H1 (cell line): ENCODE measurements around the gene TMEM164. TPM values are rescaled to one million over a fixed set of nuclear protein-coding genes. Genes with fewer than 3 reads are reported as not detected.

Source experiments
- CTCF ChIA-PET: fragments of 300-600 bp; sonication (Branson Sonifier 250); formaldehyde crosslinking; loops from one replicate; lab custom pipeline; 2021; ENCODE audit not compliant: partially characterized antibody; lab: Charles Lee
- POLR2A ChIA-PET: fragments of 300-600 bp; sonication (Branson Sonifier 250); formaldehyde crosslinking; loops from one replicate; lab custom pipeline; 2021; ENCODE audit warnings: inconsistent platforms; ENCODE audit not compliant: partially characterized antibody; lab: Charles Lee
- DNase-seq, 2 experiments: peaks; one replicate each; pipeline versions ENCODE4 v3.0.0 to v3.0.0-alpha.2; 2010 to 2022; ENCODE audit warnings: low spot score in 2 of 2, low read depth in 1 of 2, mixed read lengths in 1 of 2
- FAIRE-seq: peaks from 2 replicates; lab custom pipeline; 2011; peaks lifted over from hg19 to GRCh38; lab: Jason Lieb, UNC
- H2AFZ ChIP-seq: 2 replicates; pipeline ENCODE4 v1.8.1; 2012; ENCODE audit warnings: low read length, inconsistent platforms
- H2AK5ac ChIP-seq: 2 replicates; pipeline ENCODE4 v1.6.1; 2013; ENCODE audit warnings: low read depth, low read length
- H2BK120ac ChIP-seq: replicated peaks from 2 replicates; pipeline ENCODE3; 2013; ENCODE audit warnings: low read depth, low read length, inconsistent platforms
- H2BK12ac ChIP-seq: 2 replicates; pipeline ENCODE4 v1.6.1; 2013; ENCODE audit warnings: low read depth, low read length
- H2BK15ac ChIP-seq: 2 replicates; pipeline ENCODE4 v1.6.1; 2013; ENCODE audit warnings: low read length
- H2BK20ac ChIP-seq: 2 replicates; pipeline ENCODE4 v1.6.1; 2013; ENCODE audit warnings: low read length
- H2BK5ac ChIP-seq: 2 replicates; pipeline ENCODE4 v1.6.1; 2013; ENCODE audit warnings: low read depth, low read length
- H3K14ac ChIP-seq: 2 replicates; pipeline ENCODE4 v1.6.1; 2013; ENCODE audit warnings: inconsistent platforms; ENCODE audit not compliant: insufficient read length
- H3K18ac ChIP-seq: 2 replicates; pipeline ENCODE4 v1.6.1; 2013; ENCODE audit warnings: low read length; ENCODE audit errors: extremely low read depth
- H3K23ac ChIP-seq: 2 replicates; pipeline ENCODE4 v1.6.1; 2013; ENCODE audit warnings: inconsistent platforms; ENCODE audit not compliant: insufficient read length
- H3K23me2 ChIP-seq: 2 replicates; pipeline ENCODE4 v1.6.1; 2013; ENCODE audit warnings: low read depth, low read length
- H3K27ac ChIP-seq: 2 replicates; pipeline ENCODE4 v1.6.1; 2011; ENCODE audit warnings: low read depth, low read length, inconsistent platforms
- H3K27me3 ChIP-seq, 4 experiments: replicated peaks in 1 of 4; 1 replicate in 1 of 4; 2 replicates in 3 of 4; pipeline versions ENCODE4 v1.6.1 to v1.8.1; 2011 to 2013; ENCODE audit warnings: low read length in 3 of 4, mild to moderate bottlenecking in 3 of 4, inconsistent platforms in 2 of 4, mixed read lengths in 2 of 4, moderate library complexity in 1 of 4; ENCODE audit not compliant: control insufficient read depth in 3 of 4, insufficient read depth in 3 of 4; ENCODE audit errors: extremely low read depth in 1 of 4
- H3K36me3 ChIP-seq, 4 experiments: 2 replicates each; pipeline versions ENCODE4 v1.6.1 to v1.8.1; 2011 to 2013; ENCODE audit warnings: mild to moderate bottlenecking in 4 of 4, low read length in 3 of 4, moderate library complexity in 2 of 4, control low read depth in 1 of 4, inconsistent platforms in 1 of 4; ENCODE audit not compliant: insufficient read depth in 4 of 4, control insufficient read depth in 2 of 4
- H3K4ac ChIP-seq: replicated peaks from 2 replicates; pipeline ENCODE3; 2013; ENCODE audit warnings: low read length, low read depth, mixed read lengths, inconsistent platforms; ENCODE audit not compliant: insufficient read length
- H3K4me1 ChIP-seq, 4 experiments: replicated peaks in 1 of 4; 1 replicate in 1 of 4; 2 replicates in 3 of 4; pipeline versions ENCODE4 v1.6.1 to v1.8.1; 2011 to 2013; ENCODE audit warnings: low read length in 3 of 4, inconsistent platforms in 2 of 4, mixed read lengths in 1 of 4; ENCODE audit not compliant: insufficient read depth in 4 of 4, control insufficient read depth in 3 of 4
- H3K4me2 ChIP-seq, 2 experiments: 2 replicates each; pipeline versions ENCODE4 v1.6.1 to v1.8.1; 2011 to 2013; ENCODE audit warnings: low read depth in 2 of 2, low read length in 2 of 2, control low read depth in 1 of 2, inconsistent platforms in 1 of 2, mild to moderate bottlenecking in 1 of 2; ENCODE audit not compliant: insufficient read depth in 1 of 2
- H3K4me3 ChIP-seq, 4 experiments: fragments of 200-600, 300-600 bp in 1 of 4; sonication (generic), shearing (Covaris generic), sonication (Bioruptor Twin) in 1 of 4; 2 replicates each; pipeline versions ENCODE4 v1.5.1 to v1.8.1; 2011 to 2016; ENCODE audit warnings: low read length in 4 of 4, low read depth in 3 of 4, control low read depth in 2 of 4, inconsistent platforms in 2 of 4, mild to moderate bottlenecking in 2 of 4, mixed read lengths in 1 of 4, moderate library complexity in 1 of 4; ENCODE audit not compliant: insufficient read depth in 2 of 4; ENCODE audit errors: extremely low read depth in 1 of 4
- H3K56ac ChIP-seq: replicated peaks from 2 replicates; pipeline ENCODE3; 2013; ENCODE audit warnings: low read depth, mild to moderate bottlenecking, mixed read lengths, low read length, inconsistent platforms; ENCODE audit not compliant: insufficient read length
- H3K79me1 ChIP-seq: 2 replicates; pipeline ENCODE4 v1.6.1; 2013; ENCODE audit warnings: low read depth, low read length, control low read depth
- H3K79me2 ChIP-seq, 2 experiments: 2 replicates each; pipeline versions ENCODE4 v1.6.1 to v1.8.1; 2012 to 2013; ENCODE audit warnings: low read length in 2 of 2, mild to moderate bottlenecking in 2 of 2, inconsistent platforms in 1 of 2; ENCODE audit not compliant: insufficient read depth in 2 of 2, control insufficient read depth in 1 of 2
- H3K9ac ChIP-seq, 4 experiments: replicated peaks in 1 of 4; 1 replicate in 1 of 4; 2 replicates in 3 of 4; pipeline versions ENCODE4 v1.6.1 to v1.8.1; 2011 to 2013; ENCODE audit warnings: low read depth in 3 of 4, low read length in 3 of 4, control low read depth in 2 of 4, mild to moderate bottlenecking in 2 of 4, moderate library complexity in 2 of 4, inconsistent platforms in 1 of 4; ENCODE audit errors: extremely low read depth in 1 of 4
- H3K9me3 ChIP-seq, 2 experiments: 2 replicates each; pipeline versions ENCODE4 v1.6.1 to v1.8.1; 2012 to 2013; ENCODE audit warnings: mild to moderate bottlenecking in 2 of 2, moderate library complexity in 2 of 2, control low read depth in 1 of 2, inconsistent platforms in 1 of 2, low read depth in 1 of 2, low read length in 1 of 2, mixed read lengths in 1 of 2; ENCODE audit not compliant: insufficient read depth in 2 of 2
- H4K20me1 ChIP-seq, 2 experiments: replicated peaks in 1 of 2; 2 replicates each; pipeline versions ENCODE3 to v1.8.1; 2011 to 2013; ENCODE audit warnings: inconsistent platforms in 2 of 2, low read length in 2 of 2, mild to moderate bottlenecking in 1 of 2; ENCODE audit not compliant: insufficient read depth in 2 of 2, control insufficient read depth in 1 of 2
- H4K5ac ChIP-seq: 2 replicates; pipeline ENCODE4 v1.6.1; 2013; ENCODE audit warnings: low read length, low read depth, mixed read lengths, inconsistent platforms; ENCODE audit not compliant: insufficient read length
- H4K8ac ChIP-seq: 2 replicates; pipeline ENCODE4 v1.8.0; 2013; ENCODE audit warnings: mild to moderate bottlenecking, moderate library complexity, low read length, inconsistent platforms; ENCODE audit not compliant: insufficient read depth; ENCODE audit errors: extremely low read depth
- H4K91ac ChIP-seq: replicated peaks from 2 replicates; pipeline ENCODE3; 2013; ENCODE audit warnings: low read length, mixed read lengths, inconsistent platforms; ENCODE audit not compliant: insufficient read length
- ASH2L ChIP-seq: fragments of 200-600, 300-600 bp; sonication (generic); IDR thresholded peaks from one replicate; pipeline ENCODE4 v1.7.1; 2017; ENCODE audit warnings: low read length
- CBX8 ChIP-seq: fragments of 300-800, 300-1000 bp; sonication (generic); IDR thresholded peaks from 2 replicates; pipeline ENCODE4 v1.7.1; 2016; ENCODE audit warnings: low read depth, low read length, borderline replicate concordance
- CHD1 ChIP-seq: IDR thresholded peaks from 2 replicates; pipeline ENCODE4 v1.6.1; 2012; ENCODE audit warnings: low read depth, low read length, improper control_type of control experiment
- HDAC2 ChIP-seq, 2 experiments: fragments of 300-600 bp in 1 of 2; sonication (generic) in 1 of 2; IDR thresholded peaks; 2 replicates each; pipeline ENCODE4 v1.6.1; 2011 to 2012; ENCODE audit warnings: low read depth in 2 of 2, low read length in 2 of 2, mild to moderate bottlenecking in 2 of 2, moderate library complexity in 2 of 2, borderline replicate concordance in 1 of 2, inconsistent platforms in 1 of 2
- HDAC6 ChIP-seq: IDR thresholded peaks from one replicate; pipeline ENCODE4 v1.7.1; 2012; ENCODE audit warnings: low read depth, mild to moderate bottlenecking, inconsistent platforms, low read length, moderate library complexity
- SRF ChIP-seq: IDR thresholded peaks from 2 replicates; pipeline ENCODE4 v1.6.1; 2011; ENCODE audit warnings: mild to moderate bottlenecking, low read depth, low read length, moderate library complexity
- polyA plus RNA-seq, 7 experiments: library from polyadenylated mRNA; depleted of rRNA in 3 of 7; stranded (reverse) in 5 of 7; unstranded in 2 of 7; fragments of >200 nt in 5 of 7; fragments of 200-250 nt in 2 of 7; gene quantifications; 1 replicate in 5 of 7; 2 replicates in 1 of 7; 4 replicates in 1 of 7; pipeline versions ENCODE4 v1.2.1 to v1.2.3, GENCODE V29; 2011 to 2013; ENCODE audit warnings: missing spikeins in 2 of 7, mixed read lengths in 2 of 7
- total RNA-seq: library from RNA; stranded (reverse); fragmentation: NEBNext Ultra II Directional; extraction: Animal tissue kit (Norgen Biotek cat#: 25700); gene quantifications from 2 replicates; pipeline ENCODE4 v1.2.1, GENCODE V29; 2021

TMEM164 gene
- total and polyA plus RNA-seq, 2 of the 8 experiments (the other 6 are each of a cell fraction or from before 2014, with no cell fraction given), result 7.3 to 14.8 TPM

- no peak overlapping the region for H2BK5ac ChIP-seq
- ChIA-PET CTCF (interaction anchor here (0.7 kb wide), 1 partner anchor 86 kb away, joined by 3 read pairs; no protein-coding TSS in a partner anchor), POLR2A (no interaction called here)
- no peak overlapping the region for H2BK12ac ChIP-seq
- no peaks in the 10 kb centered on the region for H3K27me3 ChIP-seq
- no peaks in the 10 kb centered on the region for H3K4me1 ChIP-seq
- FAIRE-seq (no peak), DNase-seq (no peak)
- H3K9ac ChIP-seq, result no peak overlapping the region
- H2BK15ac ChIP-seq, result no peak overlapping the region
- no peak overlapping the region for H3K4me3 ChIP-seq
- no peaks in the 10 kb centered on the region for H3K79me1 ChIP-seq
- H3K23ac ChIP-seq, result no peak overlapping the region
- H4K5ac ChIP-seq, result no peak overlapping the region
- H2AK5ac ChIP-seq, result no peak overlapping the region
- H3K18ac ChIP-seq, result no peak overlapping the region
- H4K20me1 ChIP-seq, result no peaks in the 10 kb centered on the region
- no peaks in the 10 kb centered on the region for H3K9me3 ChIP-seq
- no peak overlapping the region for H4K8ac ChIP-seq
- H2AFZ ChIP-seq, result no peak overlapping the region
- H3K4me2 ChIP-seq, result no peak overlapping the region
- H3K36me3 ChIP-seq, result no peaks in the 10 kb centered on the region
- no peak overlapping the region for H4K91ac ChIP-seq
- no peak overlapping the region for H3K4ac ChIP-seq
- H3K14ac ChIP-seq, result no peak overlapping the region
- no peaks in the 10 kb centered on the region for H3K79me2 ChIP-seq
- no peak overlapping the region for H3K56ac ChIP-seq
- H2BK20ac ChIP-seq, result no peak overlapping the region
- no peak overlapping the region for H3K27ac ChIP-seq
- no peak overlapping the region for H2BK120ac ChIP-seq
- H3K23me2 ChIP-seq, result no peaks in the 10 kb centered on the region
- no peak for TF ChIP-seq HDAC2 (IDR thresholded peaks at IDR 0.05; ENCODE audit: borderline replicate concordance in 1 of 2, low read depth in 2 of 2, low read length in 2 of 2)
- no peak for TF ChIP-seq ASH2L
- no peak for TF ChIP-seq CHD1
- TF ChIP-seq HDAC6, result no peak
- no peak for TF ChIP-seq SRF
- no peak for TF ChIP-seq CBX8
These were observed 57.4 kb downstream of the TMEM164 start for GRCh38 chrX:110060317-110060716.
